T-cell (primary cell): ENCODE data around the gene SRGAP2B. TPM values are rescaled to one million over a fixed set of nuclear protein-coding genes. Genes with fewer than 3 reads are reported as not detected.
"Not testable (repeated sequence)": the region's sequence is repeated elsewhere in the genome, so short reads cannot be mapped to it uniquely, and the experiment has no call there.

Experiments
- ATAC-seq, 4 experiments: fragments of 200-7000 bp in 3 of 4; fragments of 150-1000 bp in 1 of 4; cut with Tn5 transposase; replicated peaks in 1 of 4; 1 replicate in 3 of 4; 2 replicates in 1 of 4; pipeline ENCODE4 v1.10.0; 2021; ENCODE audit warnings: moderate library complexity in 3 of 4, mild to moderate bottlenecking in 2 of 4, moderate number of reproducible peaks in 1 of 4
- CTCF ChIA-PET, 2 donors: fragments of 300-600 bp; sonication (Branson Sonifier 250); formaldehyde crosslinking; loops; one replicate each; lab custom pipeline; 2022; ENCODE audit warnings: antibody characterized with exemption in 2 of 2; lab: Charles Lee
- POLR2A ChIA-PET, 2 donors: fragments of 300-600 bp; sonication (Branson Sonifier 250); formaldehyde crosslinking; loops; one replicate each; lab custom pipeline; 2022; ENCODE audit warnings: antibody characterized with exemption in 2 of 2; lab: Charles Lee
- DNase-seq, 35 experiments: peaks; one replicate each; pipeline versions ENCODE4 v3.0.0 to v3.0.0-alpha.2; 2013 to 2023
- H3K27ac ChIP-seq: one replicate; pipeline ENCODE4 v1.5.1; 2013; ENCODE audit warnings: low read length
- H3K27me3 ChIP-seq, 2 experiments: replicated peaks in 1 of 2; 1 replicate in 1 of 2; 2 replicates in 1 of 2; pipeline versions ENCODE4 v1.6.1 to v1.7.0; 2013; ENCODE audit warnings: low read length in 1 of 2, mixed read lengths in 1 of 2; ENCODE audit not compliant: control insufficient read depth in 2 of 2, insufficient read depth in 2 of 2; ENCODE audit errors: extremely low read depth in 1 of 2
- H3K36me3 ChIP-seq, 2 donors: 1 replicate in 1 of 2; 2 replicates in 1 of 2; pipeline versions ENCODE4 v1.6.1 to v1.7.0; 2013; ENCODE audit warnings: low read length in 1 of 2; ENCODE audit not compliant: control insufficient read depth in 2 of 2, insufficient read depth in 1 of 2; ENCODE audit errors: extremely low read depth in 1 of 2
- H3K4me1 ChIP-seq, 2 experiments: 1 replicate in 1 of 2; 2 replicates in 1 of 2; pipeline versions ENCODE4 v1.6.1 to v1.7.0; 2013; ENCODE audit warnings: low read length in 2 of 2, mixed read lengths in 1 of 2; ENCODE audit not compliant: insufficient read depth in 2 of 2, control insufficient read depth in 1 of 2; ENCODE audit errors: extremely low read depth in 1 of 2
- H3K4me3 ChIP-seq, 2 donors: 1 replicate in 1 of 2; 2 replicates in 1 of 2; pipeline versions ENCODE4 v1.5.1 to v1.7.0; 2013; ENCODE audit warnings: mild to moderate bottlenecking in 2 of 2, low read length in 1 of 2, moderate library complexity in 1 of 2; ENCODE audit not compliant: control insufficient read depth in 1 of 2; ENCODE audit errors: extremely low read depth in 1 of 2
- H3K9me3 ChIP-seq: 2 replicates; pipeline ENCODE4 v1.7.0; 2013
- H3K27ac Mint-ChIP-seq, 2 donors: one replicate each; pipeline ENCODE4 v1.8.0; 2020 to 2021; ENCODE audit warnings: mild to moderate bottlenecking in 2 of 2, mixed read lengths in 2 of 2
- H3K27me3 Mint-ChIP-seq, 2 donors: one replicate each; pipeline ENCODE4 v1.8.0; 2021 to 2022; ENCODE audit warnings: mixed read lengths in 2 of 2
- H3K36me3 Mint-ChIP-seq: one replicate; pipeline ENCODE4 v1.8.0; 2021; ENCODE audit warnings: mixed read lengths
- H3K4me1 Mint-ChIP-seq, 3 donors: one replicate each; pipeline ENCODE4 v1.8.0; 2020 to 2022; ENCODE audit warnings: mixed read lengths in 3 of 3, mild to moderate bottlenecking in 1 of 3
- H3K4me3 Mint-ChIP-seq, 3 donors: one replicate each; pipeline ENCODE4 v1.8.0; 2020 to 2022; ENCODE audit warnings: mild to moderate bottlenecking in 3 of 3, mixed read lengths in 3 of 3, moderate library complexity in 3 of 3
- H3K9me3 Mint-ChIP-seq, 3 donors: one replicate each; pipeline ENCODE4 v1.8.0; 2020 to 2022; ENCODE audit warnings: mixed read lengths in 3 of 3
- WGBS: methylation state at CpG from one replicate; pipeline ENCODE4 v1.1.5; 2013; ENCODE audit warnings: missing lambda C conversion rate; ENCODE audit not compliant: insufficient coverage; 5-methylcytosine and 5-hydroxymethylcytosine counted together
- total RNA-seq, 35 experiments: library from RNA in 6 of 35; stranded (reverse) in 6 of 35; fragments of 120-200 nt in 1 of 35; gene quantifications; one replicate each; pipeline versions ENCODE4 v1.2.1 to v1.2.4 and lab custom pipeline; 2013 to 2026

Gene SRGAP2B
- total RNA-seq, 5 donors from 2014 or later (not counting 1 experiment from before 2014, with no cell fraction given) = 9.3 to 24.9 (median 21.8) TPM

DNA sequence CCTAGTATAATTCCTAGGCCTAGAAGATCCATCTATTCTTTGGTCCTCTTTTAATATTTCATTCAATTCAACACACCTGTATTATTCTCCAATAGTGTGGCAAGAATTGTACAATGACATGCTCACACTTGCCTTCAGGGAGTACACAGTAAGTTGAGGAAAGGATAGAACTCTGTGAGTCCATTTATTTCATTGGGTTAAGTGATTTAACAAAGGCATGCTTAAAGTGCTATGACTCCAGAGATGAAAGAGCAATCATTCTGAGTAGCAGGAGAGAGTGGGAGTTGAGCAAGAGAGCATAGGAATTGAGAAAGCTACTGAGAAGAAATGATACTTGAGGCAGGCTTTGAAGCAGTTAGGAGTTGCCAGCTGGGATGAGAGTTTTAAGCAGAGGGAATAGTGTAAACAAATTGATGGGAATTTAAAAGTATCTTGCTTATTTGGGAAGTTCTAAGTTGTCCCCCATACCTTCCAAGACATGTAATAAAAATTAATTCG lies 19.5 kb upstream of the SRGAP2B start:
- H3K27ac ChIP-seq, H3K27me3 ChIP-seq, DNase-seq, H3K9me3 ChIP-seq, CTCF ChIA-PET, H3K27me3 Mint-ChIP-seq, H3K4me1 Mint-ChIP-seq, H3K9me3 Mint-ChIP-seq, H3K36me3 Mint-ChIP-seq, H3K27ac Mint-ChIP-seq, H3K4me1 ChIP-seq, H3K4me3 ChIP-seq, ATAC-seq, H3K36me3 ChIP-seq, POLR2A ChIA-PET, H3K4me3 Mint-ChIP-seq: not testable (repeated sequence)
- no CpG with 5 or more reads among the region's 1 CpG for WGBS

DNA sequence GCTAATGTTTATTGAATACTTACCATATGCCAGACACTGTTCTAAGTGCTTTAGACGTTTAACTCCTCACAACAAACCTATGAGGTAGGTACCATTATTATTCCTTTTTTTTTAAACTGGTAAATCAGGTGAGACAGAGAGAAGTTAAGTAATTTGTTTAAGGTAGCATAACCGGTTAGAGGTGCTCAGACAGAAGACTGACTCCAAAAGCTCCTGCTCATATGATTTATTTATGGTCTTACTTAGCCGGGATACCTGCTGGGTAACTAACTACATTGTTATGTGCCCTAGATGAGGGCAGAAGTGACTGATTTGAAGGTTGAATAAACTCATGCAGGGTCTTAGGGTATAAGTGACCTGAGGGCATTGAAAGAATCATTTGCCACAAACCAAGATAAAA lies 17.6 kb upstream of the SRGAP2B start:
- H3K4me1 Mint-ChIP-seq, H3K4me3 ChIP-seq, DNase-seq, CTCF ChIA-PET, H3K27me3 ChIP-seq, POLR2A ChIA-PET, H3K27ac ChIP-seq, H3K4me1 ChIP-seq, H3K27me3 Mint-ChIP-seq, H3K9me3 ChIP-seq, H3K27ac Mint-ChIP-seq, H3K36me3 Mint-ChIP-seq, H3K9me3 Mint-ChIP-seq, H3K36me3 ChIP-seq, ATAC-seq, H3K4me3 Mint-ChIP-seq: not testable (repeated sequence)
- WGBS = no CpG with 5 or more reads among the region's 3 CpGs

DNA sequence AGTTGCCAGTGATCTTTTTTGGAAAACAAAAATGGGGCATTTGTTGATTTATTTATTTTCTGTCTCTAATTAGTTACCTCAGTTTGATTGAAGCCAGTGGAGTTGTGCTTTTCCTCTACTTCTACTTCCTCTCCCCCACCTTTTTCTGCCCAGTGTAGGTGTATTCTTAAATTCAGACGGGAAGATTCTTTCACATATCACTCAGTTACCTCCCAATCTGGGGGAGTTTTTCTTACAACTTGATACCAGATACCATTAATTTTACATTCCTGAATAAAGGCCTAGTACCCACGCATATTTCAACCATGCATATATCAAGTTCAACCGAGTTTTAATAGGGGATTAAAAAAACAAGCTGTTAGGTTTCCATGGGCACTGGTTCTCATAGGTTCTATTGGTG lies 16.5 kb upstream of the SRGAP2B start:
- H3K36me3 ChIP-seq, H3K27ac Mint-ChIP-seq, CTCF ChIA-PET, H3K27ac ChIP-seq, H3K4me1 ChIP-seq, H3K9me3 ChIP-seq, H3K36me3 Mint-ChIP-seq, ATAC-seq, DNase-seq, H3K27me3 ChIP-seq, H3K4me3 Mint-ChIP-seq, H3K9me3 Mint-ChIP-seq, POLR2A ChIA-PET, H3K4me1 Mint-ChIP-seq, H3K27me3 Mint-ChIP-seq, H3K4me3 ChIP-seq: not testable (repeated sequence)
- no CpG with 5 or more reads among the region's 3 CpGs for WGBS

DNA sequence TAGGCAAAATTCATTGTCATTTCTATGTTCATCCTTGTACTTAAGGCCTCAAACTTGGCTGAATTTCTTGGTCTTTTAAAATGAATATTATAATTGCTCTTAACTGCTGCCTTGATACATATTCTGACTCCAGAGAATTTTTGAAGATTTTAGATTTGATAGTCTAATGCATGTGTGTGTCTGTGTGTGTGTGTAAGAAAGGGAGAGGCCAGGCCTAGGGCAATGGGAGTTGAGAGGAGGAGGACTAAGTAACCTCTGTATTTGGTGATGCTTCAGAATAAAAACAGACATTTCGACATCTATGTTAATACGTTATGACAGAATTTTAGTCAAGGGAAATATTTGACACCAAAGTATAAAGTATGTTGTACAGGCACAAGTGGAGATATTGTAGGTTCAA lies 8.2 kb upstream of the SRGAP2B start:
- H3K36me3 Mint-ChIP-seq, H3K9me3 Mint-ChIP-seq, ATAC-seq, H3K4me1 ChIP-seq, H3K27me3 ChIP-seq, H3K4me3 ChIP-seq, POLR2A ChIA-PET, CTCF ChIA-PET, H3K36me3 ChIP-seq, H3K27ac Mint-ChIP-seq, H3K4me3 Mint-ChIP-seq, DNase-seq, H3K9me3 ChIP-seq, H3K27ac ChIP-seq, H3K4me1 Mint-ChIP-seq, H3K27me3 Mint-ChIP-seq: not testable (repeated sequence)
- no CpG with 5 or more reads among the region's 2 CpGs for WGBS

DNA sequence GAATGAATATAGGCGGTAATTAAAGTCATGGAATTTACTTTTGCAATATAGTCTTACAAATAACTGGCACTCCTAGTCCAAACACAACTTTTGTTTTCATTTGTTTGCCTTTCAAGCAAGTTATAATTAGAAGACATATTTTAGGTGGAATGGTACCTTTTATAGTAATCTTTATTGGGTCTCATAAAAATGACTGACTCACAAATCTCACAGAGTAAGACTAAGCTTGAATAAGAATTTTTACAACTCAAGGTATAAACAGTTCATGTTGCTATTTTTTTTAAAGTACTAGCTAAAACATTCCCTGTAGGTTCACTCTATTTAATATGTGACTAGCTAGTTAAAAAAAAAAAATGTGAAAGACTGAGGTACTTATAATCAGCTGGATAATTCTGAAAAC lies 6.6 kb upstream of the SRGAP2B start:
- H3K9me3 ChIP-seq, H3K4me3 Mint-ChIP-seq, DNase-seq, H3K4me3 ChIP-seq, POLR2A ChIA-PET, H3K4me1 ChIP-seq, ATAC-seq, H3K27me3 ChIP-seq, H3K27ac Mint-ChIP-seq, H3K36me3 ChIP-seq, H3K27ac ChIP-seq, H3K27me3 Mint-ChIP-seq, CTCF ChIA-PET, H3K9me3 Mint-ChIP-seq, H3K4me1 Mint-ChIP-seq, H3K36me3 Mint-ChIP-seq: not testable (repeated sequence)
- WGBS = no CpG with 5 or more reads among the region's 1 CpG

DNA sequence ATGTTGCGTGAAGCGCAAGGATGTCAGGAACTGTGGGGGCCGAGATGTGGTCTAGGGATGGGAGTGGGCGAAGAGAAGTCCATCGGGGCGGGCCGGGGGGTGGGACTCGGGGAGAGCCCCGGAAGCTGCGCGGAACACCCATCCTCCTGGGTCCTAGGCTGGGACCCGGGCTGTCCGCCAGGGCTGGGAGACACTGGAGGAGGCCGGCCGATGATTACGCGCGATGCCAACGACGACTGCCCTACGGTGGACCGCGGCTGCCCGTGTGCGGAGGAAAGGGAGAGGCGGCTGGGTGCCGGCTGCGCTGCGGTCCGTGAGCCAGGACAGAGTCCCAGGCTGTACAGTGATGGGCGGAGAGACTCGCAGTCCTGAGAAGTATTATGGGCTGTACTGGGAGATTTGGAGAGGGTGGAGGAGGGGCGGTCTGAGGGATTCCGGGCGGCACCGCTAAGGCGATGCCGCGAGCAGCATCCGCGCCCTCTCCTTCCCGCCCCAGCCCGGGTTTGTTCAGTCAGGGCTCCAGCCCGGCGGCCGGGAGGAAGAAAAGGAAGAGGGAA lies 395 bp downstream of the SRGAP2B start:
- H3K4me1 Mint-ChIP-seq, POLR2A ChIA-PET, H3K27ac Mint-ChIP-seq, CTCF ChIA-PET, H3K4me1 ChIP-seq, H3K36me3 ChIP-seq, H3K9me3 Mint-ChIP-seq, H3K9me3 ChIP-seq, H3K27ac ChIP-seq, H3K36me3 Mint-ChIP-seq, H3K27me3 Mint-ChIP-seq, H3K27me3 ChIP-seq: not testable (repeated sequence)
- DNase-seq = peak in 4 of 35 experiments; percentile 0 to 20 (median 3)
- no CpG with 5 or more reads among the region's 46 CpGs for WGBS
- peak overlapping the region in 1 of 3 donors; percentile 56 for H3K4me3 Mint-ChIP-seq
- peak in 3 of 4 experiments; percentile 1 to 3 (median 2) for ATAC-seq
- peak overlapping the region in 1 of 2 donors; percentile 45 for H3K4me3 ChIP-seq
